G401.6 (cell line): ENCODE data around the gene NEMP2.

ENCODE experiments used
- FAIRE-seq: peaks from 2 replicates; lab custom pipeline; 2012; peaks lifted over from hg19 to GRCh38; lab: Jason Lieb, UNC

NEMP2 gene

GRCh38 chr2:190554357-190555006, 20.0 kb upstream of the NEMP2 start:
- FAIRE-seq = no peak

DNA sequence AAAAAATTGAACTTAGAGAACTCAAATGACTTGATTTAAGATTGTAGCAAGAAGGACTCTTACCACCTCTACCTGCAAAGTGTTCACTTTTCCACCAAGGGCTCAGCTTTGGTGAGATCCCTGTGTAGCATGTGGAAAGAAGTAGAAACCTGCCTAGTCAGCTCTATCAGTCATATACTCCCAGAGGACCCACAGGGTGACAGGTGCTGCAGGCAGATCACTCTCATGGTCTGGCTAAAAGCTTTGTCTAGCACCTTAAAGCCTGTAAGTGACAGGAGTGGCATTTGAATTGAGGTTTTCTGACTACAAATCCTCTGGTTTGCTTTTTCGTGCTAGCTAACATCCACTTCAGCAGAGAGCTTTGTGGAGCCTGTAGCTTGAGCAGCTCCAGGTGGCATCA, 18.7 kb upstream of the NEMP2 start:
- FAIRE-seq = no peak

DNA sequence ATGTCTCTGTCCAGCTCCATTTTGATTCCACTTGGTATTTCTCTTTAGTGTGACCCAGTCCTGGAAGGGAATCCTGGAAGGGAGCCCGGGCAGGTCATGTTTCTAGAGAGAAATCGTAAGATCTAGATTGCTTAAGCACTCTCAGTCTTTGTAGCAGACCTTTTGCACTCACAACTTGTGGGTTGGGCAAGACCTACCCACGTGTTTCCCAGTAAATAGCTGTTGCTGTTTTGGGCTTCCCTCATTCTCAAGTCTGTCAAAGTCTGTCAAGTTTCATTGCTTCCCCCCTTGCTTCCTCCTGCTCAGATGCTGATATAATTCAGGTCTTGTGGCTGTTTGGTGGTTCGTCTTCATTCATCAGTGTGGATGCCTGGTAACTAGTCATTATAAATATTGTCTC, 17.4 kb upstream of the NEMP2 start:
- no peak for FAIRE-seq

- FAIRE-seq = no peak
Observed at GRCh38 chr2:190550137-190550536, 15.6 kb upstream of the NEMP2 start.

DNA sequence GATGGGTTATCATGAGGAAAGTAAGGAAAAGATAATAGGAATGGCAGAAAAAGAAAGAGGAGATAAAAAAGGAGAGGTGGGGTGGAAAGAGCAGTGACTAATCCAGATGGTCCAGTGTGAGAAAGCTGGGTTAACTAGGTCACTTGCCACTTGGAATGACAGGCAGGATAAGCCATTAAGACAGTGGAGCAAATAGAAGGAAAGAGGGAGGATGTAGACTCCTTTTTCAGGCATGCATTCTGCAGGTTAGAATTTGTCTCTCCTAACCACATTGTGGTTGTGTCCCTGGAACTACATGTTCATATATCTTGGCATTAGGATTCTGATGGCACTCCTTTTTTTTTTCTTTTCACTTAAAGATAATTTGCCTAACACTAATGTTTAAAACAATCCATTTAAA, 13.4 kb upstream of the NEMP2 start:
- no peak for FAIRE-seq

DNA sequence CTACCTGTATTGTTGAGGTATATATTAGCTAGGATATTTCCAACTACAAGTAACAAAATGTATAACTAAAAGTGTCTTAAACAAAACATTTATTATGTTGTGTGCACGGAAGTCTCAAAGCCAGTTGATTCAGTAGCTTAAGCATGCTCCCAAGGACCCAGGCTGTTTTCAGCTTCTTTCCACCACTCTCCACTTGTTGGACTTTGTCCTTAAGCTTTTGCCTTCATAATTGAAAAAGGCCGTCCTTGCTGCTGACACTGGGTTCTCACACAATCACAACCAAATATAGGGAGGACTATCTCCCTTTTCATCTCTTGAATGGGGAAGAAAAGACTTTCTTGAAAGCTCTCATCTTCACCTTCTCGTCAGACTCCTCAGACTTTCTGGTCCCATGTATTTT, 12.2 kb upstream of the NEMP2 start:
- FAIRE-seq = no peak

DNA sequence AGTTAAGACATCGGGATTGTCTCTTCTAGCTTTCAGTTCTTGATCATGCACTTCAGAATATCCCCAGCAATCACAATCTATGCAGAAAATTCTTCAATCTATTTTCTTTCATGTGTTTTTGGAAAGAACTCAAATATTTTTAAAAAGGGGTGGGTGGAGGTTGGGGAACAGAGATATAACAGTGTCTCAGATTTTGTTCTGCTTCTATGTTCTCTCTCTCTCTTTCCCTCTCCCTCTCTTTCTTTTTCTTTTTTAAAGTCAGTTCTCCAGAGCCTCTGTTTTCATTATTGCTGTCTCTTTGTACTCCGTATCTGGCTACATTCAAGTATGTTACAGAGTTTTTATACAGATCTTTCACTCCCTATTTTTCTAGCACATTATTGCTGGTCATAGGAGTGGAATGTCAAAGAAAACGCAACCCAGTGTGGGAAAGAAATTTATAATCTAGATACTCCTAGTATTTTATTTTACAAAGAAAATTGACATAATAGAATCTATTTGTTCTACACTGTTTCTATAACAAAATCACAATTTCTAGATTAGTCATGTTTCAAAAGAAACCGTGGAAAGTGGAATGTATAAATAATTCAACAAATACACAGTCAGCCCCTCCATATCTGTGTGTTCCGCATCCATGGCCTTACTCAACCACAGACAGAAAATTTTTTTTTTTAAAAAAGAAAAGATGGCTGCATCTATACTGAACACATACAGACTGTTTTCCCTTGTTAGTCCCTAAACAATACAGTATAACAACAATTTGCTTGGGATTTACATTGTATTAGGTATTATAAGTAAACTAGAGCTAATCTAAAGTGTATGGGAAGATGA, 11.2 kb upstream of the NEMP2 start:
- no peak for FAIRE-seq

DNA sequence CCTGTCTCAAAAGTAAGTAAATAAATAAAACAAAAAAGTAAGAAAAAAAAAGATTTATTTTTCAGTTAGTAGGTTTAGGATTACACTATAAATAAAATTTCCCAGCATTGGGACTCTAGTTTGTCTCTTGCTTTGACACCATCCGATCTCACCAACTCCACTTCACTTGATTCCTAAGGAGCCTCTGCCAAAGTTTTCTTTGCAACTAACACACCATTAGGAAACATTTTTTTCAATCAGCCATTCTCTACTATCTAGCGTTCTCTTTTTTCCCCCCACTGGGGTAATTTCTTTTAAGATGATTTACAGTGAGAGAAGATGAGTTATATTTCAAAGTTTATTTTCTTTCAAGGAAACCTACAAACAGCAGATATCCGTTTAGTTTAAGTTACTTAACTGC, 10.6 kb upstream of the NEMP2 start:
- no peak for FAIRE-seq

GRCh38 chr2:190540048-190540447, 5.5 kb upstream of the NEMP2 start:
- peak; percentile 8 for FAIRE-seq

DNA sequence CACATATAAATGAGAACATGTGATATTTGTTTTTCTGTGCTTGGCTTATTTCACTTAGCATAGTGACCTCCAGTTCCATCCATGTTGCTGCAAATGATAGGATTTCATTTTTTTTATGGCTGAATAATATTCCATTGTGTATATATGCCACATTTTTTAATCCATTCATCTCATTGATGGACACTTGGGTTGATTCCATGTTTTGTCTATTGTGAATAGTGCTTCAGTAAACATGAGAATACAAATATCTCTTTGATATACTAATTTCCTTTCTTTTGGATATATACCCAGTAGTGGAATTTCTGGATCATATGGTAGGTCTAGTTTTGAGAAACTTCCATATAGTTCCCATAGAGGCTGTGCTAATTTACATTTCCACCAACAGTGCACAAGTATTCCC, 3.7 kb upstream of the NEMP2 start:
- FAIRE-seq = no peak

- FAIRE-seq = no peak
Observed at GRCh38 chr2:190537765-190538164, 3.2 kb upstream of the NEMP2 start.

GRCh38 chr2:190535586-190535985, 1.1 kb upstream of the NEMP2 start:
- no peak for FAIRE-seq

DNA sequence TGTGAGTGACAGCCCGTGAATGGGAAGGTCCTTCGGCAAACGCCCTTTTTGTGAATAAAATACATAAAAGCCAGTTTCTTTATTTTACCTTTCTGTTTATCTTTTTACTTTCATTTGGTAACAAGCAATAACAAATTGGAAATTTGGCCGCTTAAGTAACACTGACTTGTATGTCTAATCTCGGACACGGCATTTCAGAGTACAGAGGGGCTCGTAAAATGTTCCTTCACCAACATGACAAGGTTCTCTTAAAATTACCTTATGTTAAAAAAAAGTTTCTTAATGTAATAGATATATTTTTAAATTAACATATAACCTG, 558 bp upstream of the NEMP2 start:
- no peak for FAIRE-seq

- no peak for FAIRE-seq
Observed at GRCh38 chr2:190533968-190534309, 583 bp downstream of the NEMP2 start.

DNA sequence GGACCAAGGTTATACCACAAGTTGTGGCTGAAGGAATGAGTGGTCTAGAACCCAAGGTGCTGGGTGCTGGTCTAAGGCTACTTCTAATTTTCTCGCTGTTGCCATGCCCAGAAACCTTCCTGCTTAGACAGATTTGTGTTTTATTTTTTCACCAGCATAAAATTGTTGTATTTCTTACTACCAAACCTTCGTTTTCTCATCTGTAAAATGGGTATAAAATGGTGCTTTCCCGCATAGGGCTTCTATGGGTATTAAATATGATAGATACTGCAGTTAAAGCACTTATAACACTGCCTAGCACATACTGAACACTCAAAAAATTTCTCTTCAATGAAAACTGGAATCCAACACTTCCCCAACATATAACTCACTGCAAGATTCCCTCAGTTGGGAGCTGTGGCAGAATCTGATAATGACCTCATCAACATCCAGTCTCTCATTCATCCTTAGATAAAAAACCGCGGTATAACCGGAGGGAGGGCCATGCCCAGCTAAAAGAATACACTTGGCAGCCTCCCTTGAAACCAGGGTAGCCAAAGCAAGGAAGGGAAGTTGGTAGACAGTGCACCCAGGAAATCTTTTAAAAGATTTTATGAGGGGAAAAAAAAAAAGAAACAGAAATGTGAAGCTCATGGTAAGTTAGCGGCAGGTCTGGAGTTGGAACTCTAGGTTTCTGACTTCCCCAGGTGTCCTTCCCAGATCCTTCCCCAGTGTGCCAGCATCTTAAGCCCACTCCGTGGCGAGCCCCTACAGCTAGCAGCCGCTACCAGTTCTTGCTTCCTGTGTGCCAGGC, 1.2 kb downstream of the NEMP2 start:
- no peak for FAIRE-seq

DNA sequence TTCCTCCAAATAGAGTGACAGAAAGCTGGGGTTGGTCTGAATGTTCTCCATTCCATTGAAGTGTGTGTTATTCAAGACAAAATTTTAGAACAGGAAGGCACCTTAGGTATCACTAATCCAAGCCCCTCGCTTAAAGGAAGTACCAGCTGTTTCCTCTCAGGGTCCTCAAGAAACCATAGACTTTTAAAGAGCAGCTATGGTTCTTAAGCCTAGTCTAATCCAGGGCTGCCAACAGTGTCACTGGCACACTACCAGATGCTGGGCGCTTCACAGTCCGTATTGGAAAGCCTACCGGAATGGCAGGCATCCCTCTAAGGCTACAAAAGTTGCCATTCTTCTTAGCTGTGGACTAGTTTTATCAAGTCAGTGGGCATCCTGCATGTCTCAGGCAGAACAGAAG, 1.9 kb downstream of the NEMP2 start:
- no peak for FAIRE-seq

DNA sequence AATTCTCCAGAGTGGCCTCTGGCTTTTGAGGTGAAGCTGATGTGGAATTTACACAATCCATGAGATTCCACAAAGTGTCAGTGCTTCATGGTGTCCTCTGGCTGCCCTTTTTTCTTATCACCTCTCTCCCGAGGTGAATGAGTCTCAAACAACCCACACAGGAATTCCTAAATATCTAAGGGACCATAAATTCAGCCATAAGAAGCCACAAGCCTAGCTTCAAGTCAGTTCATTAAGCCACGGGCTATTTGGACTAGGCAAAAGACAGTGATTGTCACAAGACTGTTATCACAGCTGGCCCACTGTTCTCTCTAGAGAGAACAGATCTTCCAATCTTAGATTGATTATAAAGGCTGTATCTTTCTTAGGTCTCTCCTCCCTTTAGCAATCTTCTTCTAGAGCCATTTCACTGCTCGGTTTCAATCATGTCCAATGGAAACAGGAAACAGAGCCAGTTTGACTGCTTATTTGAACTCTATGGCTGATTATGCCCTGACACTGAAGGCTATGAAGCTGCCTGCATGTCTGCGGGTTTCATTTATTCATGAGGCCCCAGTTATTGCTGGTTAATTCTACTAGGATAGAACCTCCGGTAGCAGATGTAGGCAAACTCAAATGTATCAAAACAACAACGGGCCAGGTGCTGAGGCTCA, 4.1 kb downstream of the NEMP2 start:
- no peak for FAIRE-seq

GRCh38 chr2:190529486-190530247, 4.9 kb downstream of the NEMP2 start:
- FAIRE-seq = no peak

DNA sequence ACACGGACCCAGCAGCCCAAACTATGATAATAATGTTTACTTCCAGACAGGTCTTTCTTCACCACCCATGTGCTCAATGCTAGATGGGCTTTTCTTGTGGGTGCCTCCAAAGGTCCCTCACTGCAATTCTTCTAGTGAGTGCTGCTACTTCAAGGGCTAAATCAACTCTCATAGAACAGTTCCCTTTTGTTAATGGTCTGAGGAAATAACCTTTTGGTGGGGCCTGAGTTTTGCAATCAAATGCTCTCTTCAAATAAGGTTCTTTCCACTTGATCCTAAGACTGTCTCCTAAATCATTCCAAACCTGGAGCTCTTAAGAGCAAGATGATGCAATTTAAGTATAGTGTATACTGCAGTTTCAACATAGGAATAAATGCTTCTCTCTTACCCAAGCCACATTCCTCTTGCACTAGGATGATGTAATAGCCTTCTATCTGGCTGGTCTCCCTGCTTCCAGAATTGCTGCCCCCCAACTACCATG, 6.0 kb downstream of the NEMP2 start:
- FAIRE-seq = no peak

DNA sequence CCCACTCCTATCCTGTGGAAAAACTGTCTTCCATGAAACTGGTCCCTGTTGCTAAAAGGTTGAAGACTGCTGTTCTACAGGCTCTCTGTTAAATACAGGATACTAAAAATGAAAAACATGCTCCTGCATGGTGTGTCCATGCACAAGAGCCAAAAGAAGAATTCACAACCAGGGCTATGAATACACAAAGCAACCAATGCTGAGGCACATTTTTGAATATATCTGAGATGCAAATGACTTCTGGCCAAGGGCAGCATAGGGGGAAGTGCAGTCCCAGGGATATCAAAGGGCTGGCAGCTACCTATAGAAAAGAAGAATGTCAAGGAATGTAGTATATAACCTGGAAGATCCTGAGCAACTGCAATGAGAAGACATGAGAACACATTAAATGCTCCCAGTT, 6.6 kb downstream of the NEMP2 start:
- no peak for FAIRE-seq

GRCh38 chr2:190527214-190527613, 7.3 kb downstream of the NEMP2 start:
- FAIRE-seq = no peak

GRCh38 chr2:190526105-190526750, 8.3 kb downstream of the NEMP2 start:
- no peak for FAIRE-seq
